Activated CD4-positive, alpha-beta T cell treated with anti-CD3 and anti-CD28 coated beads for 48 hours (primary cell): ENCODE measurements around the gene CD70.
"Not testable (repeated sequence)": the region's sequence is repeated elsewhere in the genome, so short reads cannot be mapped to it uniquely, and the experiment has no call there.

Experiments used
- DNase-seq: peaks from one replicate; pipeline ENCODE4 v3.0.0-alpha.2; 2020

The CD70 gene

DNA sequence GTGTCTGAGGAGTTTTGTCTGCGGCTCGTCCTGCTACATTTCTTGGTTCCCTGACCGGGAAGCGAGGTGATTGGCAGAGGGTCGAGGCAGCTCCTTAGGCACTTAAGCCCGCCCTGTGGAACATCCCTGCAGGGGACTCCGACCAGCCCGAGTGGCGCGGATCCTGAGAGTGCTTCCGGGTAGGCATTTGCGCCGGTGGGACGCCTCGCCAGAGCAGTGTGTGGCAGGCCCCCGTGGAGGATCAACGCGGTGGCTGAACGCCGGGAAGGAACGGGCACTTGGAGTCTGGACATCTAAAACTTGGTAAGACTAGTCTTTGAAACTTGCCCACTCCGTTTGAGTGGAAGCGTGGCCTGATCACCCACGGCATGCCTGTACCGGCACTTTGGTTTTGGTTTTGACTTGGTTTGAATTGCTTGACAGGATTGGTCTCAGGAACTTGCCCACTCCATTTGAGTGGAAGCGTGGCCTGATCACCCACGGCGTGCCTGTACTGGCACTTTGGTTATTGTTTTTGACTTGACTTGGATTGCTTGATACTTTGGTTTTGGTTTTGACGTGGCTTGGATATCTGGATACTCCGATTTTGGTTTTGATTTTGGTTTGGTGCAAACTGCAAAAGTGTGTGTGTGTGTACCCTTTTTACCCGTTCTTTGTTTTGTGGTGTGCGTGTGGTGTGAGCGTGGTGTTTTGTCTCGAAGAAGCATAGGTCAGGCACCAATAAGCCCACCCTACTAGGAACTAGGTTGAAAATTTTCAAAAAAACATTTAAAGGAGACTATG is 6.7 kb upstream of the CD70 start:
- DNase-seq, result not testable (repeated sequence)

DNA sequence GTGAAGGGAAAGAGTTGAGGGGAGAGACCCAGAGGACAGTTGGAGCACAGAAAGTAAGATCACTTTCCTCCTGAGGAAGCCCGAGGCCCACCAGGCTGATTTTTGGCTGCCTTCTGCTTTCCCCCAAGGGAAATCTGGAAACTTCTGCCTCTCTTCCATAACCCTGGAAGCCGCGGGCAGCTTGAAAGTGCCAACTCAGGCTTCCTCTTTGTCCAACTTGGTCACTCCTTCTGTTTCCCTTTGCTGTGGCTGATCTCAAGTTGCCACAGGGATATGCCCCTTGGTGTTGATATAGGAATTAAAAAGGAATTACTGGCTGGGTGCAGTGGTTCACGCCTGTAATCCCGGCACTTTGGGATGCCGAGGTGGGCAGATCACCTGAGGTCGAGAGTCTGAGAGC is 5.7 kb upstream of the CD70 start:
- no peak for DNase-seq

- DNase-seq, result no peak
Measured at GRCh38 chr19:6593651-6594416, 2.9 kb upstream of the CD70 start.

GRCh38 chr19:6590258-6590826 is 608 bp downstream of the CD70 start:
- no peak for DNase-seq

- DNase-seq, result no peak
Measured at GRCh38 chr19:6589711-6590257, 1.2 kb downstream of the CD70 start.

DNA sequence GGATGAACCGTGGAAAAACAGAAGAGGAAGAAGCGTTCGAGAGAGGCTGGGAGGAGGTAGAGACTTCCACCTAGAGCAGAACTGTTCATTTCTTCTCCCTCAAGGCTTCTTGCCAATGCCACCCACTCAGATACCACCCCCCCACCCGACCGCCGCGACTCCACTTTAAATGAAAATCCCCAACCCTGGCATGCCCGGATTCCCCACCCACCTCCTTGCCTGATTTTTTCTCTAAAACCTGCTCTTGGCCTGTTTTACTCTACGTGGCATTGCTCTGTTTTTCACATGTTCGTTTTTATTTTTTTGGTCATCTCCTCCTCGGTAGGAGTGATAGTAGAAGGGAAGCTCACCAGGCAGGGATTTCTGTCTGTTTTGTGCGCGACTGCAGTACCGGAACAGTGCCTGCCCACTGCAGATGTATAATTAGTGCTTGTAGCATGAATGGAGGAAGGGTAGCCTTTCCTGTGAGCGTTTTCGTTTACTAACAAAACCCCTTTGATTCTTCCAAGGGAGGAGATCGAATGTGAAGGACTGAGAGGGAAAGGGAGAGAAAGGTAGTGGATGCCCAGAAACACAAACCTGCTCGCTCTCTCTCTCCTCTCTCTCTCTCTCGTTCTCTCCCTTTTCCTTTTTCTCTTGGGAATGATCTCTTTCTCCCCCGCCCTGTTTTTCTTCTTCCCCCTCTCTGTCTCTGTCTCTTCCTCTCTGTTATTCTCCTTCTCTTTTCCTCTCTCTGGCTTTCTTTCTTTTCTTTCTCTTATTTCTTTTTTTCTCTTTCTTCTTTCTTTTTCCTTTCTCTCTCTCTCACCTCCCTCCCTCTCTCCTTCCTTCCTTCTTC is 2.2 kb downstream of the CD70 start:
- DNase-seq, result peak; percentile 21

- DNase-seq, result no peak
Measured at GRCh38 chr19:6587998-6588507, 2.9 kb downstream of the CD70 start.

DNA sequence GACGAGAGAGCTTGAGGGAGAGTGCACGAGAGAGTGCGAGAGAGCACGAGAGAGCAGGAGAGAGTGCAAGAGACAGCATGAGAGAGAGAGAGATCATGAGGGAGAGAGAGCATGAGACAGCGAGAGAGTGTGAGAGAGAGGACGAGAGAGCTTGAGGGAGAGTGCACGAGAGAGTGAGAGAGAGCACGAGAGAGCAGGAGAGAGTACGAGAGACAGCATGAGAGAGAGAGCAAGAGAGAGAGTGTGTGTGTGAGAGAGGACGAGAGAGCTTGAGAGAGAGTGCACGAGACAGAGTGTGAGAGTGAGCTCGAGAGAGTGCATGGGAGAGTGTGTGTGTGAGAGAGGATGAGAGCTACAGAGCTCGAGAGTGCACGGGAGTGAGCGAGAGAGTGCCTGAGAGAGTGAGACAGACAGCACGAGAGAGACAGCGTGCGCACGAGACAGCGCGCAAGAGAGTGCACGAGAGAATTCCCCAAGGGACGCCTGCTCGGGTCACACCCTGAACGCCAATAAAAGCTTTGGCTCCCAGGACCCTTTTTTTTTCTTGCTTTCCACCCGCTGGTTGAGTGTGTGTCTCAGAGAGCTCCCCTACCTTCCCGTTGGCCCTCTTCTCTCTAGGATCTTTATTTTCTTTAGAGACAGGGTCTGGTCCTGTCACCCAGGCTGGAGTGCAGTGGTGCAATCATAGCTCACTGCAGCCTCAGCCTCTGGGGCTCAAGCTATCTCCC is 3.7 kb downstream of the CD70 start:
- DNase-seq, result peak; percentile 22

- no peak for DNase-seq
Measured at GRCh38 chr19:6586726-6587092, 4.2 kb downstream of the CD70 start.

- no peak for DNase-seq
Measured at GRCh38 chr19:6586056-6586455, 4.9 kb downstream of the CD70 start.

GRCh38 chr19:6582515-6583484 is 8.2 kb downstream of the CD70 start:
- not testable (repeated sequence) for DNase-seq

DNA sequence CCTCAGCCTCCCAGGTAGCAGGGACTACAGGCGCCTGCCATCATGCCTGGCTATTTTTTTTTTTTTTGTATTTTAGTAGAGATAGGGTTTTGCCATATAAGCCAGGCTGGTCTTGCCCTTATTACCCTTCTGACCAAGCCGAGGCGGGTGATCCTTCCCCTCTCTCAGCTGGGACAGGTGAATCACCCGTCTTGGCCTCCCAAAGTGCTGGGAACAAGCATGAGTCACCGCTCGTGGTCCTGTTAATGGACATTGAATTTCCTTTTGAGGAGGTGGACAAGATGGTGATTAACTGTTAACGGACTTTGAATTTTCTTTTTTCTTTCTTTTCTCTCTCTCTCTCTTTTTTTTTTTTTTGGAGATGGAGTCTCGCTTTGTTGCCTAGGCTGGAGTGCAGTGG is 10.6 kb downstream of the CD70 start:
- no peak for DNase-seq

DNA sequence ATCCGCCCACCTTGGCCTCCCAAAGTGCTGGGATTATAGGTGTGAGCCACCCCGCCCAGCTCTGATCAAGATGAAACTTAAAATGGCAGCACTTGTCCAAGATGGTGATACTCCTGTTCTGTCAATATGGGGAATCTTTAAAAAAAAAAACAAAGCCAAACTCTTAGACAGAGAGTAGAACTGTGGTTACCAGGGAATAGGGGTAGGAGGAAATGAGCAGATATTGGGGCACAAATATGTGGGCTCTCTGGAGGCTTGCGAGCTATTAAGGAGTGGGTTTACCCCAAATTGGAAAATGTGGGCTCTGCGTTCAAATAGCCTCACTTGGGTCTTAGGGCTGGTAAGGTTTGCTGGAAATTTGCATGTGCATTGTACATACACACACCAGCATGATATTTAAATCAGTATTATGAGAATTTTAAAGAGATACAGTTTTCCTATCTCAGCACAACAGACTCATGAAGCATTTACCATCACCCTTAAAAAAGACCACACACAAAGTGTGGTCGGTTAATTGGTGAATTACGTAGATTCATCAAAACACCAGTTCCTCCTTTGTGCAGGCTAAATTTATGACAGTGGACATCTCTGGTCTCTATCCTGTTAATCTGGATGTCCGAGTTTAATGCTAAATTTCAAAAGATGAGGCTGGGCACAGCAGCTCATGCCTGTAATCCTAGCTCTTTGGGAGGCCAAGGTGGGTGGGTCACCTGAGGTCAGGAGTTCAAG is 11.3 kb downstream of the CD70 start:
- no peak for DNase-seq

DNA sequence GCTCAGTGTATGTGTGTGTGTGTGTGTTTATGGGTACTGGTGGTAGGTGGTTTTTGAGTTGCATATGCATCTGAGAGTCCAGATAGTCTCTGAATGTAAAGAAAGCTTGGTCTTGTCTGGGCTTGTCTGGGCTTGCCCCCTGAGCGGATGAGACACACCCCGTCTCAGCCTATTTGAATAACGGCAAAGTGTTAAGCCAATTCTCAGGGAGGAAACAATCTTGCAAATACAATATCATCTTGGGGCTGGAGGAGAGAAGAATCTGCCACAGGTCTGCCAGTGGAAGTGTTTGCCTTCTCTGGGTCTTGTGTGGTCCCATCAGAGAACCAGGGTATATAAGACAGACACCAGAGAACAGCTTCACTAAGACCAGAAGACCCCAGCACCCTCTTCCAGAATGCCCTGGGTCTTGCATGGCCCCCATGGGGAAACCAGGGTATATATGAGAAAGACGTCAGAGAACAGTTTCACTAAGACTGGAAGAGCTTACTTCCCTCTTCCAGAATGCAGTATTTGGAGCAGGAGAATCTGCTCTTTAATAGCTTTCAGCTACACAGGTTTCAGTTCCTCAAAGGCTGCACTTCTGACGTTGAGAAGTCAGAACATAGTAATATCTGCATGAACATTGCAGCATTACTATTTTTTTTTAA is 13.3 kb downstream of the CD70 start:
- DNase-seq, result no peak

DNA sequence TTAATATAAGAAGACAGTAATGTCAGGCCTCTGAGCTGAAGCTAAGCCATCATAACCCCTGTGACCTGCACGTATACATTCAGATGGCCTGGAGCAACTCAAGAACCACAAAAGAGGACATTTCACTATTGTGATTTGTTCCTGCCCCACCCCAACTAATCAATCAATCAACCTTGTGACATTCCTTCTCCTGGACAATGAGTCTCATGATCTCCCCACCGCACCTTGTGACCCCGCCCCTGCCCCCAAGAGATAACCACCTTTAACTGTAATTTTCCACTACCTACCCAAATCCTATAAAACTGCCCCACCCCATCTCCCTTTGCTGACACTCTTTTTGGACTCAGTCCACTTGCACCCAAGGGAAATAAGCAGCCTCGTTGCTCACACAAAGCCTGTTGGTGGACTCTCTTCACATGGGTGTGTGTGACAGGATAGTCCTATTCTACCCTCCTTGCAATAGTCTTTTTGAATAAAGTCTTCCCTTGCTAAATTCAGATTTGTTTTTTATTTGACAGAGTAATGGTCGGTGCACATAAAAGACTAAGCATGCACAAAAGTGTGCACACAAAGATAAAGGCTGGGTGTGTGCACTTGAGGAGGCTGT is 14.0 kb downstream of the CD70 start:
- no peak for DNase-seq

GRCh38 chr19:6573350-6573749 is 17.6 kb downstream of the CD70 start:
- no peak for DNase-seq

GRCh38 chr19:6572217-6572616 is 18.7 kb downstream of the CD70 start:
- no peak for DNase-seq

GRCh38 chr19:6571167-6571566 is 19.8 kb downstream of the CD70 start:
- no peak for DNase-seq

DNA sequence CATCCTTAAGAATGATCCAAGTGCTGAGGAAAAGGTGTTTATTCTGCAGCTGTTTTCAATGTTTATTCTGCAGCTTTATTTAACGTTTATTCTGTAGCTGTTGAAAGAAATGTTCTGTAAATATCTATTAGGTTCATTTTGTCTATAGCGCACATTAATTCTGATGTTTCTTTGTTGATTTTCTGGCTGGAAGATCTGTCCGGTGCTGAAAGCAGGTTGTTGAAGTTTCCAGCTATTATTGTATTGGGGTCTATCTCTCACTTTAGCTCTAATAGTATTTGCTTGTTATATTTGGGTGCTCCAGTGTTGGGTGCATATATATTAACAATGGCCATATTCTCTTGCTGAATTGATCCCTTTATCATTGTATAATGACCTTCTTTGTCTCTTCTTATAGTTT is 20.2 kb downstream of the CD70 start:
- no peak for DNase-seq
